HepG2 (cell line): Measurements from ENCODE around the gene GLDC. TPM values are rescaled to one million over a fixed set of nuclear protein-coding genes. Genes with fewer than 3 reads are reported as not detected.

ENCODE experiments used
- ATAC-seq: fragments of 200-7000 bp; cut with Tn5 transposase; 3 replicates; pipeline ENCODE4 v1.9.1; 2020; ENCODE audit warnings: mild to moderate bottlenecking, moderate library complexity
- BruUV-seq: library from RNA; stranded (reverse); fragments of 400-500 nt; replicated peaks from 2 replicates; lab custom pipeline; 2021; lab: Mats Ljungman, UMichigan
- CTCF ChIA-PET: fragments of 300-600 bp; formaldehyde crosslinking; extraction: SDS; loops from one replicate; lab custom pipeline; 2021; ENCODE audit warnings: low total read pairs, inconsistent platforms, low intra/inter-chr PET ratio; lab: Yijun Ruan, JAX
- POLR2A ChIA-PET: fragments of 350-600 bp; sonication (Branson Sonifier 250); formaldehyde crosslinking; loops from one replicate; lab custom pipeline; 2020; ENCODE audit warnings: antibody characterized with exemption, inconsistent platforms; lab: Yijun Ruan, JAX
- DNase-seq: peaks from one replicate; pipeline ENCODE4 v3.0.0-alpha.2; 2015; ENCODE audit warnings: low spot score
- FAIRE-seq: peaks from 3 replicates; lab custom pipeline; 2011; peaks lifted over from hg19 to GRCh38; lab: Jason Lieb, UNC
- H2AFZ ChIP-seq: one replicate; pipeline ENCODE4 v1.6.1; 2011; ENCODE audit warnings: low read length, inconsistent platforms
- H3K27ac ChIP-seq: fragments of 300-600 bp; 3 replicates; pipeline ENCODE4 v1.8.0; 2011; ENCODE audit warnings: mixed run types, mild to moderate bottlenecking, mixed read lengths, low read length, inconsistent platforms; ENCODE audit not compliant: insufficient read depth; ENCODE audit errors: extremely low read length
- H3K27me3 ChIP-seq, 2 experiments: fragments of 200-600 bp in 1 of 2; 2 replicates in 1 of 2; 3 replicates in 1 of 2; pipeline versions ENCODE4 v1.6.0 to v1.8.0; 2011; ENCODE audit warnings: low read length in 2 of 2, mild to moderate bottlenecking in 2 of 2, moderate library complexity in 2 of 2, inconsistent platforms in 1 of 2; ENCODE audit not compliant: insufficient read depth in 2 of 2, control insufficient read depth in 1 of 2
- H3K36me3 ChIP-seq, 2 experiments: fragments of 200-600 bp in 1 of 2; replicated peaks in 1 of 2; 2 replicates in 1 of 2; 3 replicates in 1 of 2; pipeline versions ENCODE4 v1.5.1 to v1.8.0; 2011; ENCODE audit warnings: low read length in 2 of 2, inconsistent platforms in 1 of 2; ENCODE audit not compliant: insufficient read depth in 2 of 2, control insufficient read depth in 1 of 2
- H3K4me1 ChIP-seq: 2 replicates; pipeline ENCODE4 v1.5.1; 2012; ENCODE audit warnings: low read length, inconsistent platforms; ENCODE audit not compliant: insufficient read depth
- H3K4me2 ChIP-seq: 2 replicates; pipeline ENCODE4 v1.6.0; 2011; ENCODE audit warnings: low read depth, low read length, inconsistent platforms
- H3K4me3 ChIP-seq, 3 experiments: fragments of 200-600 bp in 1 of 3; sonication (generic), shearing (Covaris generic) in 1 of 3; replicated peaks in 1 of 3; 2 replicates each; pipeline ENCODE4 v1.5.1; 2011 to 2016; ENCODE audit warnings: low read length in 3 of 3, inconsistent platforms in 2 of 3, low read depth in 2 of 3, mild to moderate bottlenecking in 2 of 3, control low read depth in 1 of 3, mixed read lengths in 1 of 3; ENCODE audit not compliant: insufficient read depth in 1 of 3
- H3K79me2 ChIP-seq: one replicate; pipeline ENCODE4 v1.6.1; 2011; ENCODE audit warnings: low read length, inconsistent platforms; ENCODE audit not compliant: insufficient read depth
- H3K9ac ChIP-seq: 2 replicates; pipeline ENCODE4 v1.6.0; 2011; ENCODE audit warnings: mild to moderate bottlenecking, low read depth, low read length, inconsistent platforms; ENCODE audit not compliant: insufficient read depth
- H3K9me3 ChIP-seq: 2 replicates; pipeline ENCODE4 v1.5.1; 2012; ENCODE audit warnings: mild to moderate bottlenecking, low read length
- H4K20me1 ChIP-seq: 2 replicates; pipeline ENCODE4 v1.6.0; 2011; ENCODE audit warnings: inconsistent platforms, mild to moderate bottlenecking, low read length, moderate library complexity; ENCODE audit not compliant: insufficient read depth
- KAT2B ChIP-seq: fragments of 150-350 bp; IDR thresholded peaks from 2 replicates; pipeline ENCODE4 v1.6.1; 2014; ENCODE audit warnings: low read depth, low read length, borderline replicate concordance
- NFKBIZ ChIP-seq: IDR thresholded peaks from 2 replicates; pipeline ENCODE4 v1.6.1; 2018; ENCODE audit warnings: missing genetic modification reagents, missing compliant biosample characterization
- PHF21A ChIP-seq: sonication (generic); formaldehyde crosslinking; IDR thresholded peaks from 2 replicates; pipeline ENCODE4 v1.5.0; 2020; ENCODE audit warnings: mild to moderate bottlenecking, missing genetic modification reagents
- SUZ12 ChIP-seq: fragments of 150-350 bp; IDR thresholded peaks from 2 replicates; pipeline ENCODE4 v1.6.1; 2014; ENCODE audit warnings: low read depth, low read length
- ZFP1 ChIP-seq: IDR thresholded peaks from 2 replicates; pipeline ENCODE4 v1.6.1; 2016
- ZNF207 ChIP-seq: fragments of 450-650 bp; IDR thresholded peaks from 2 replicates; pipeline ENCODE4 v1.6.1; 2016; ENCODE audit warnings: antibody characterized with exemption, borderline replicate concordance
- WGBS: methylation state at CpG from one replicate; pipeline ENCODE4 v1.1.6; 2017; ENCODE audit warnings: low lambda C conversion rate; 5-methylcytosine and 5-hydroxymethylcytosine counted together
- in situ Hi-C: cut with HindIII; loops from 2 replicates; pipeline ENCODE4 v1.10.0; 2017; ENCODE audit warnings: low pct_unique_long_range_greater_than_20kb; ENCODE audit not compliant: extremely low pct_ligation_motif_present
- intact Hi-C: fragments of 100-400 bp; cut with micrococcal nuclease; formaldehyde crosslinking; loops from one replicate; pipeline ENCODE4 v1.10.0; 2022; ENCODE audit not compliant: unreplicated experiment
- polyA plus RNA-seq, 8 experiments: library from polyadenylated mRNA; depleted of rRNA in 3 of 8; stranded (reverse) in 7 of 8; unstranded in 1 of 8; fragments of >200 nt; fragmentation: Illumina TruSeq in 4 of 8; extraction: Trizol in 4 of 8; gene quantifications; 2 replicates each; pipeline versions ENCODE4 v1.2.1 to v1.2.3, GENCODE V29; 2011 to 2016; ENCODE audit warnings: low read depth in 4 of 8, missing spikeins in 1 of 8, mixed read lengths in 1 of 8; ENCODE audit not compliant: insufficient read depth in 1 of 8
- total RNA-seq, 5 experiments: library from RNA; depleted of rRNA; stranded (reverse); fragments of >200 nt; fragmentation: Illumina TruSeq; extraction: Trizol; gene quantifications; 2 replicates each; pipeline ENCODE4 v1.2.3, GENCODE V29; 2016; ENCODE audit warnings: low read depth in 1 of 5
- TF ChIP-seq, protein P1 (sequence below): sonication (generic); formaldehyde crosslinking; IDR thresholded peaks from 2 replicates; pipeline ENCODE4 v1.4.0; 2020; ENCODE audit warnings: missing genetic modification reagents, borderline replicate concordance
- TF ChIP-seq, protein P2 (sequence below), 2 experiments: sonication (generic) in 1 of 2; formaldehyde crosslinking in 1 of 2; IDR thresholded peaks; 2 replicates each; pipeline versions ENCODE4 v1.5.1 to v1.6.1; 2011 to 2020; ENCODE audit warnings: borderline replicate concordance in 1 of 2, low read depth in 1 of 2, low read length in 1 of 2, mild to moderate bottlenecking in 1 of 2, missing genetic modification reagents in 1 of 2, moderate library complexity in 1 of 2
- TF ChIP-seq, protein P3 (sequence below): sonication (generic); formaldehyde crosslinking; conservative IDR thresholded peaks from 2 replicates; pipeline ENCODE4 v1.8.0; 2022; ENCODE audit warnings: missing genetic modification reagents
- TF ChIP-seq, protein P4 (sequence below): sonication (generic); formaldehyde crosslinking; IDR thresholded peaks from 2 replicates; pipeline ENCODE4 v1.4.0; 2020; ENCODE audit warnings: missing genetic modification reagents

GLDC gene
- total and polyA plus RNA-seq, 2 of the 13 experiments (the other 11 are each of a cell fraction or from before 2014, with no cell fraction given) = 59.3 to 115 TPM

DNA sequence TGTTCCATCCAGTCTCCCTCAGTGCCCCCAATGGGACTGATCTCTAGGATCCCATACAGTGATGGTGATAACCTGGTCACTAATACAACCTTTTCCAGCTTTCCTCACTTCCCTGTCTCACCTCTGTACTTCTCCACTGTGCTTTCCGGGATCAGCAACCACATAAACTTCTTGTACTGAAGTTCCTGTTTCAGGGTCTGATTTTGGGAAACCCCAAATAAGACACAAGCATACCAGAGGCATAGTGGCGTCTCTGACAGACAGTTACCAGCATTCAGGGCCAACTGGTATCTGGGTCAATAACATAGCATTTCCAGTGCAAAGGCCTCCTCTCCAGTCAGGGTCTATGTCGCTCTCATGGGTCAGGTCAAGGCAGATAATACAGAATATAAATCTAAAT lies 64.3 kb downstream of the GLDC start:
- Histone ChIP-seq H3K27me3 (no peaks in the 10 kb centered on the region), H3K9me3 (no peaks in the 10 kb centered on the region), H3K36me3 (peaks cover 17 to 28% of the 10 kb centered on the region in 2 experiments), H3K4me1 (peaks cover 14% of the 10 kb centered on the region), H3K9ac (no peak overlapping the region), H3K27ac (no peak overlapping the region), H2AFZ (no peak overlapping the region), H3K79me2 (no peaks in the 10 kb centered on the region), H3K4me3 (no peak overlapping the region), H4K20me1 (no peaks in the 10 kb centered on the region), H3K4me2 (no peak overlapping the region)
- DNase-seq (no peak), ATAC-seq (no peak), FAIRE-seq (no peak)
- BruUV-seq = no TSS peak
- POLR2A ChIA-PET = no interaction called here
- CTCF ChIA-PET = no interaction called here
- intact Hi-C loops (no loop called here), in situ Hi-C loops (no loop called here)
- WGBS = 95% methylated on average over 3 of the region's 3 CpGs
- TF ChIP-seq, protein P1, sequence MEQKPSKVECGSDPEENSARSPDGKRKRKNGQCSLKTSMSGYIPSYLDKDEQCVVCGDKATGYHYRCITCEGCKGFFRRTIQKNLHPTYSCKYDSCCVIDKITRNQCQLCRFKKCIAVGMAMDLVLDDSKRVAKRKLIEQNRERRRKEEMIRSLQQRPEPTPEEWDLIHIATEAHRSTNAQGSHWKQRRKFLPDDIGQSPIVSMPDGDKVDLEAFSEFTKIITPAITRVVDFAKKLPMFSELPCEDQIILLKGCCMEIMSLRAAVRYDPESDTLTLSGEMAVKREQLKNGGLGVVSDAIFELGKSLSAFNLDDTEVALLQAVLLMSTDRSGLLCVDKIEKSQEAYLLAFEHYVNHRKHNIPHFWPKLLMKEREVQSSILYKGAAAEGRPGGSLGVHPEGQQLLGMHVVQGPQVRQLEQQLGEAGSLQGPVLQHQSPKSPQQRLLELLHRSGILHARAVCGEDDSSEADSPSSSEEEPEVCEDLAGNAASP (CRISPR knock-in tag) = no peak
- TF ChIP-seq ZNF207 (no peak), NFKBIZ (no peak), PHF21A (CRISPR knock-in tag) (no peak)

DNA sequence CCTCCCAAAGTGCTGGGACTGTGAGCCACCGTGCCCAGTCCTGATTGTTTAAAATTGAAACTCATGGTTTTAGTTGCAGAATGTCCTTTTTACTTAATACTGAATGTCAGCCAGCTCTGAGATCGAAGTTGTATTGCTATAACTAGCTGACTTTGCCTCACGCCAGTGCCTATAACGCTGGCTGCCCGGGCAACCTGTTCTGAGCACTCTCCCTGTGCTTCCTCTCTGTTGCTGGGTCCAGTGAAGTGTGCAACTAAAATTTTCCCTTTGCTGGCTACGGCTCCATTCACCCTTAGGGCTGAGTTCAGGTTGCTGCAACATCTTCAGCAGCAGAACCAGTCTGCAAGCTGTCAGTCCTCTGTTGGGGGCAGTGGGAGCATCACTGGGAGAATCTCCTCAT lies 65.9 kb downstream of the GLDC start:
- POLR2A ChIA-PET = no interaction called here
- no peaks in the 10 kb centered on the region for H4K20me1 ChIP-seq
- no peak overlapping the region for H2AFZ ChIP-seq
- peaks cover 14% of the 10 kb centered on the region for H3K4me1 ChIP-seq
- no peak for DNase-seq
- no peak overlapping the region for H3K4me2 ChIP-seq
- H3K27ac ChIP-seq = no peak overlapping the region
- H3K36me3 ChIP-seq = peaks cover 13 to 24% of the 10 kb centered on the region in 2 experiments
- intact Hi-C loops = no loop called here
- no peaks in the 10 kb centered on the region for H3K79me2 ChIP-seq
- H3K9me3 ChIP-seq = no peaks in the 10 kb centered on the region
- no TSS peak for BruUV-seq
- TF ChIP-seq SUZ12 (no peak), ZFP1 (CRISPR knock-in tag) (no peak), KAT2B (no peak)
- TF ChIP-seq, protein P2, sequence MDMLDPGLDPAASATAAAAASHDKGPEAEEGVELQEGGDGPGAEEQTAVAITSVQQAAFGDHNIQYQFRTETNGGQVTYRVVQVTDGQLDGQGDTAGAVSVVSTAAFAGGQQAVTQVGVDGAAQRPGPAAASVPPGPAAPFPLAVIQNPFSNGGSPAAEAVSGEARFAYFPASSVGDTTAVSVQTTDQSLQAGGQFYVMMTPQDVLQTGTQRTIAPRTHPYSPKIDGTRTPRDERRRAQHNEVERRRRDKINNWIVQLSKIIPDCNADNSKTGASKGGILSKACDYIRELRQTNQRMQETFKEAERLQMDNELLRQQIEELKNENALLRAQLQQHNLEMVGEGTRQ (IDR thresholded peaks at IDR 0.05; ENCODE audit: low read depth, low read length) = no peak
- TF ChIP-seq, protein P2 (CRISPR knock-in tag; IDR thresholded peaks at IDR 0.05; ENCODE audit: borderline replicate concordance) = no peak
- TF ChIP-seq, protein P3, sequence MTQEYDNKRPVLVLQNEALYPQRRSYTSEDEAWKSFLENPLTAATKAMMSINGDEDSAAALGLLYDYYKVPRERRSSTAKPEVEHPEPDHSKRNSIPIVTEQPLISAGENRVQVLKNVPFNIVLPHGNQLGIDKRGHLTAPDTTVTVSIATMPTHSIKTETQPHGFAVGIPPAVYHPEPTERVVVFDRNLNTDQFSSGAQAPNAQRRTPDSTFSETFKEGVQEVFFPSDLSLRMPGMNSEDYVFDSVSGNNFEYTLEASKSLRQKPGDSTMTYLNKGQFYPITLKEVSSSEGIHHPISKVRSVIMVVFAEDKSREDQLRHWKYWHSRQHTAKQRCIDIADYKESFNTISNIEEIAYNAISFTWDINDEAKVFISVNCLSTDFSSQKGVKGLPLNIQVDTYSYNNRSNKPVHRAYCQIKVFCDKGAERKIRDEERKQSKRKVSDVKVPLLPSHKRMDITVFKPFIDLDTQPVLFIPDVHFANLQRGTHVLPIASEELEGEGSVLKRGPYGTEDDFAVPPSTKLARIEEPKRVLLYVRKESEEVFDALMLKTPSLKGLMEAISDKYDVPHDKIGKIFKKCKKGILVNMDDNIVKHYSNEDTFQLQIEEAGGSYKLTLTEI (CRISPR knock-in tag) = no peak
- TF ChIP-seq, protein P4, sequence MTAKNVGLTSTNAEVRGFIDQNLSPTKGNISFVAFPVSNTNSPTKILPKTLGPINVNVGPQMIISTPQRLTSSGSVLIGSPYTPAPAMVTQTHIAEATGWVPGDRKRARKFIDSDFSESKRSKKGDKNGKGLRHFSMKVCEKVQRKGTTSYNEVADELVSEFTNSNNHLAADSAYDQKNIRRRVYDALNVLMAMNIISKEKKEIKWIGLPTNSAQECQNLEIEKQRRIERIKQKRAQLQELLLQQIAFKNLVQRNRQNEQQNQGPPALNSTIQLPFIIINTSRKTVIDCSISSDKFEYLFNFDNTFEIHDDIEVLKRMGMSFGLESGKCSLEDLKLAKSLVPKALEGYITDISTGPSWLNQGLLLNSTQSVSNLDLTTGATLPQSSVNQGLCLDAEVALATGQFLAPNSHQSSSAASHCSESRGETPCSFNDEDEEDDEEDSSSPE (CRISPR knock-in tag) = no peak
- WGBS = 94% methylated on average over 6 of the region's 6 CpGs
- ATAC-seq = no peak
- in situ Hi-C loops = no loop called here
- no peak for FAIRE-seq
- H3K27me3 ChIP-seq = no peaks in the 10 kb centered on the region
- CTCF ChIA-PET = no interaction called here
- no peak overlapping the region for H3K4me3 ChIP-seq
- H3K9ac ChIP-seq = no peak overlapping the region
